Transverse colon (tissue), 4 donors: Measurements from ENCODE around the gene BTG4.

Experiments used
- CTCF ChIP-seq, 5 experiments: fragments of 200-600 bp in 3 of 5; fragments of 450-650 bp in 2 of 5; sonication (generic) in 3 of 5; IDR thresholded peaks; 1 replicate in 2 of 5; 2 replicates in 3 of 5; pipeline ENCODE4 v1.5.1; 2016 to 2017; ENCODE audit warnings: antibody characterized with exemption in 5 of 5, inconsistent platforms in 3 of 5, mild to moderate bottlenecking in 2 of 5, moderate library complexity in 1 of 5
- POLR2AphosphoS5 ChIP-seq, 3 donors: sonication (generic); formaldehyde crosslinking; IDR thresholded peaks; one replicate each; pipeline ENCODE4 v1.6.1; 2016; ENCODE audit warnings: antibody characterized with exemption in 3 of 3

GRCh38 chr11:111520560-111520959, 8.4 kb upstream of the BTG4 start:
- TF ChIP-seq CTCF (IDR thresholded peaks at IDR 0.05) (no peak), POLR2AphosphoS5 (IDR thresholded peaks at IDR 0.05) (no peak)
